Heart right ventricle (tissue), 16 donors: ENCODE measurements around the gene MISP3. TPM values are rescaled to one million over a fixed set of nuclear protein-coding genes. Genes with fewer than 3 reads are reported as not detected.

Source experiments
- ATAC-seq, 8 donors: fragments of 200-7000 bp; cut with Tn5 transposase; one replicate each; pipeline ENCODE4 v1.9.1; 2020; ENCODE audit warnings: mild to moderate bottlenecking in 8 of 8, moderate library complexity in 8 of 8, moderate number of reproducible peaks in 1 of 8
- DNase-seq, 2 donors: peaks; one replicate each; pipeline ENCODE4 v3.0.0-alpha.2; 2020
- H3K27ac ChIP-seq, 10 donors: fragments of 200-600 bp; sonication (generic) in 2 of 10; one replicate each; pipeline versions ENCODE4 v1.5.0 to v1.8.0; 2020 to 2022; ENCODE audit warnings: mild to moderate bottlenecking in 3 of 10
- H3K27me3 ChIP-seq, 7 donors: fragments of 200-600 bp; one replicate each; pipeline ENCODE4 v1.8.0; 2021 to 2022; ENCODE audit warnings: mild to moderate bottlenecking in 2 of 7
- H3K36me3 ChIP-seq, 9 donors: fragments of 200-600 bp; sonication (generic) in 1 of 9; one replicate each; pipeline versions ENCODE4 v1.5.0 to v1.8.0; 2020 to 2022; ENCODE audit warnings: mild to moderate bottlenecking in 2 of 9
- H3K4me1 ChIP-seq, 9 donors: fragments of 200-600 bp; sonication (generic) in 1 of 9; one replicate each; pipeline versions ENCODE4 v1.5.0 to v1.8.0; 2020 to 2022; ENCODE audit warnings: mild to moderate bottlenecking in 4 of 9
- H3K4me3 ChIP-seq, 10 donors: fragments of 200-600 bp; sonication (generic) in 2 of 10; one replicate each; pipeline versions ENCODE4 v1.5.0 to v1.8.0; 2020 to 2022; ENCODE audit warnings: mild to moderate bottlenecking in 7 of 10, moderate library complexity in 2 of 10
- H3K9me3 ChIP-seq, 11 donors: fragments of 200-600 bp in 10 of 11; sonication (generic) in 2 of 11; one replicate each; pipeline versions ENCODE4 v1.5.0 to v1.8.0; 2013 to 2022; ENCODE audit warnings: mild to moderate bottlenecking in 2 of 11, control low read depth in 1 of 11, moderate library complexity in 1 of 11
- WGBS, 2 donors: extraction: QIAGEN DNeasy Blood & Tissue Kit; methylation state at CpG; one replicate each; pipeline ENCODE4 v1.1.7; 2013; ENCODE audit warnings: inconsistent platforms in 1 of 2; 5-methylcytosine and 5-hydroxymethylcytosine counted together
- intact Hi-C, 10 donors: fragments of 100-400 bp; cut with DNase I; formaldehyde crosslinking; loops; one replicate each; pipeline versions ENCODE4 v1.11.1 to v1.14.2; 2022
- polyA plus RNA-seq, 2 donors: library from polyadenylated mRNA; stranded (reverse); fragments of 200-250 nt; gene quantifications; one replicate each; pipeline ENCODE4 v1.2.3, GENCODE V29; 2013
- total RNA-seq, 10 donors: library from RNA; stranded (reverse); fragmentation: NEBNext Ultra II Directional in 3 of 10; extraction: Animal tissue kit (Norgen Biotek cat#: 25700) in 3 of 10; gene quantifications; one replicate each; pipeline versions ENCODE4 v1.2.1 to v1.2.4, GENCODE V29; 2021 to 2023
- TF ChIP-seq, protein P1 (sequence below), 9 donors: fragments of 200-600 bp; sonication (generic) in 2 of 9; IDR thresholded peaks; one replicate each; pipeline versions ENCODE4 v1.5.0 to v1.8.0; 2021 to 2022; ENCODE audit warnings: antibody characterized with exemption in 9 of 9, mild to moderate bottlenecking in 5 of 9, moderate library complexity in 1 of 9
- donor health status: Arrhythmogenic right ventricular cardiomyopathy.
- donor health status: ischemic (EF 13 %, LVEDD 7.1; RV severe dilation, severe dysfunction).
- donor health status: healthy with polysubstance abuse.
- donor health status: DM: no; HTN: yes; CAD: no.
- donor health status: DM: no; HTN: no; CAD: no.
- donor health status: ischemic (EF 25% LVEDD 6.9; RV normal size, moderate dysfunction).
- donor health status: ischemic (EF 25% LVEDD 5.7; RV mildly dilated, moderate dysfunction).
- donor health status: healthy.
- donor health status: DM: yes; HTN: yes; CAD: no.
- donor health status: Ischemic cardiomyopathy.
- donor health status: ischemic (EF 35%, LVEDD 5.7; RV mildly dilated, moderate dysfunction).
- donor health status: nonischemic (EF 11% LVEDD 7.7; RV severe dilation, severe dysfunction).
- donor health status: DM: yes; HTN: yes; CAD: no.
- donor health status: PGD.
- donor health status: ischemic (EF 29% LVEDD 5.4; RV normal size, mild dysfunction).
- donor health status: nonischemic (EF 23%, LVEDD 6.1; RV moderate dilation, normal function).

MISP3 gene
- total and polyA plus RNA-seq, 12 donors, result 3.1 to 12.4 (median 5.9) TPM

DNA sequence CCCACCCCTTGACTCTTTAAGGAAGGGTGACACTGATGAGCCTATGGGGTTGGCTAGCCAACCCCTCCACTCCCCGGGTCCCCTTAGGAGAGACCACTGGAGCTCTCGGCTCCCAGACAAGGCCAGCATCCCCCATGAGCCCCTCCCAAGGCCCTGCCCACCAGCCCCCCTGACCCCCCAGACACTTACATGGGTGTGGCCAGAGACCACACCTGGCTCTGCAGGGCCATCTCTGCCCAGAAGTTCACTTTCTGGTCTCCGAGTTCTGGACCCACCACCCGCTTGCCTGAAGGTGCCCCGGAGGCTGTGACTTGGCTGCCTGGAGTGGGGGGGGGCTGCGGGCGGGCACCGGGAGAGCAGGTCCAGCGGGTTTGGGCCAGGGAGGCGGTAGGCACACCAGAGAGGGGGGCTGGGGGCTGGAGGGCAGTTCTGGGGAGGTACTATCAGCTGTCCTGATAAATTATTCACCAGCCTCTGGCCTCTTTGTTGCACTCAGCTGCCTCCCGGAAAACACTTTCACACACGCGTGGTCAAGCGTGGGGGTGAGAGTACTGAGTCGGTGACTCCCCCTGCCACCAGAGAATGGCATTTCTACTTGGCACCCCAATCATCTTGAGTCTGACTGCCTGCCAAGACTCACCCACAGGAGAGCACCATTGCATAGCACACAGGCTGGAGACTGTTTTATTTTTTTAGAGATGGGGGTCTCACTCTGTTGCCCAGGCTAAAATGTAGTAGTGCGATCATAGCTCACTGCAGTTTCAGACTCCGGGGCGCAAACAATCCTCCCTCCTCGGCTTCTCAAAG lies 10.6 kb upstream of the MISP3 start, which contains the start of gene PALM3:
Gene PALM3 (minus strand): TSS at position 326 of the 807 bp plus-strand sequence. CDS start 96 bp downstream, at position 230.
- WGBS, 2 donors, result 69 to 70% methylated on average over 19 of the region's 19 CpGs
- no peaks in the 10 kb centered on the region for H3K9me3 ChIP-seq
- H3K36me3 ChIP-seq, result no peaks in the 10 kb centered on the region
- TF ChIP-seq, protein P1, sequence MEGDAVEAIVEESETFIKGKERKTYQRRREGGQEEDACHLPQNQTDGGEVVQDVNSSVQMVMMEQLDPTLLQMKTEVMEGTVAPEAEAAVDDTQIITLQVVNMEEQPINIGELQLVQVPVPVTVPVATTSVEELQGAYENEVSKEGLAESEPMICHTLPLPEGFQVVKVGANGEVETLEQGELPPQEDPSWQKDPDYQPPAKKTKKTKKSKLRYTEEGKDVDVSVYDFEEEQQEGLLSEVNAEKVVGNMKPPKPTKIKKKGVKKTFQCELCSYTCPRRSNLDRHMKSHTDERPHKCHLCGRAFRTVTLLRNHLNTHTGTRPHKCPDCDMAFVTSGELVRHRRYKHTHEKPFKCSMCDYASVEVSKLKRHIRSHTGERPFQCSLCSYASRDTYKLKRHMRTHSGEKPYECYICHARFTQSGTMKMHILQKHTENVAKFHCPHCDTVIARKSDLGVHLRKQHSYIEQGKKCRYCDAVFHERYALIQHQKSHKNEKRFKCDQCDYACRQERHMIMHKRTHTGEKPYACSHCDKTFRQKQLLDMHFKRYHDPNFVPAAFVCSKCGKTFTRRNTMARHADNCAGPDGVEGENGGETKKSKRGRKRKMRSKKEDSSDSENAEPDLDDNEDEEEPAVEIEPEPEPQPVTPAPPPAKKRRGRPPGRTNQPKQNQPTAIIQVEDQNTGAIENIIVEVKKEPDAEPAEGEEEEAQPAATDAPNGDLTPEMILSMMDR (IDR thresholded peaks at IDR 0.05), result no peak
- intact Hi-C loops, result no loop called here
- H3K27ac ChIP-seq, result no peak within 1 kb of the TSS
- DNase-seq (no peak), ATAC-seq (peak in 2 of 8 donors; percentile 18)
- H3K27me3 ChIP-seq, result peaks cover 0 to 51% (median 36%) of the 10 kb centered on the region in 7 donors
- no peak within 1 kb of the TSS for H3K4me3 ChIP-seq
- peaks cover 0 to 17% (median 5%) of the 10 kb centered on the region in 9 donors for H3K4me1 ChIP-seq

DNA sequence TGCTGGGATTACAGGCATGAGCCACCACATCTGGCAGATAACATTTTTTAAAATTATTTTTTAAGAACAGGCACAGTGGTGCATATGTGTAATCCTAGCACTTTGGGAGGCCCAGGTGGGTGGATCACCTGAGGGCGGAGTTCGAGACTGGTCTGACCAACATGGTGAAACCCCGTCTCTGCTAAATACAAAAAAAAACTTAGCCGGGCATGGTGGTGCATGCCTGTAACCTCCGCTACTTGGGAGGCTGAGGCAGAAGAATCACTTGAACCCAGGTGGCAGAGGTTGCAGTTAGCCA lies 10.1 kb upstream of the MISP3 start:
- TF ChIP-seq, protein P1 (IDR thresholded peaks at IDR 0.05), result no peak
- ATAC-seq (no peak), DNase-seq (no peak)
- Histone ChIP-seq H3K9me3 (no peaks in the 10 kb centered on the region), H3K4me1 (peaks cover 0 to 13% (median 4%) of the 10 kb centered on the region in 9 donors), H3K4me3 (no peak overlapping the region), H3K36me3 (no peaks in the 10 kb centered on the region), H3K27ac (no peak overlapping the region), H3K27me3 (peaks cover 0 to 46% (median 36%) of the 10 kb centered on the region in 7 donors)
- WGBS, 2 donors, result 90 to 94% methylated on average over 5 of the region's 5 CpGs
- intact Hi-C loops, result no loop called here

DNA sequence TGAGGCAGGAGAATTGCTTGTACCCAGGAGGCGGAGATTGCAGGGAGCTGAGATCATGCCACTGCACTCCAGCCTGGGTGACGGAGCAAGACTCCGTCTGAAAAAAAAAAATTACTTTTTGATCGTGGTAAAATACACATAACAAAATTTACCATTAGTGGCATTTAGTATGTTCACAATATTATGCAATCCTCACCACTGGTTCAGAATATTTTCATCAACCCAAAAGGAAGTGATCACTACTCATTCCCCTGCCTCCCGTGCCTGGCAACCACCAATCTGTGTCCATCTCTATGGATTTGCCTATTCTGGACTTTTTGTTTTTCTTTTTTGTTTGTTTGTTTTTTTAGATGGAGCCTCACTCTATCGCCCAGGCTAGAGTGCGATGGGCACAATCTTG lies 9.5 kb upstream of the MISP3 start:
- no peak overlapping the region for H3K4me3 ChIP-seq
- DNase-seq (no peak), ATAC-seq (no peak)
- no peaks in the 10 kb centered on the region for H3K9me3 ChIP-seq
- intact Hi-C loops, result no loop called here
- TF ChIP-seq, protein P1 (IDR thresholded peaks at IDR 0.05), result no peak
- no peak overlapping the region for H3K27ac ChIP-seq
- peaks cover 0 to 8% (median 0%) of the 10 kb centered on the region in 9 donors for H3K4me1 ChIP-seq
- H3K27me3 ChIP-seq, result peaks cover 0 to 40% (median 32%) of the 10 kb centered on the region in 7 donors
- 82 to 85% methylated on average over 7 of the region's 7 CpGs for WGBS, 2 donors
- no peaks in the 10 kb centered on the region for H3K36me3 ChIP-seq

DNA sequence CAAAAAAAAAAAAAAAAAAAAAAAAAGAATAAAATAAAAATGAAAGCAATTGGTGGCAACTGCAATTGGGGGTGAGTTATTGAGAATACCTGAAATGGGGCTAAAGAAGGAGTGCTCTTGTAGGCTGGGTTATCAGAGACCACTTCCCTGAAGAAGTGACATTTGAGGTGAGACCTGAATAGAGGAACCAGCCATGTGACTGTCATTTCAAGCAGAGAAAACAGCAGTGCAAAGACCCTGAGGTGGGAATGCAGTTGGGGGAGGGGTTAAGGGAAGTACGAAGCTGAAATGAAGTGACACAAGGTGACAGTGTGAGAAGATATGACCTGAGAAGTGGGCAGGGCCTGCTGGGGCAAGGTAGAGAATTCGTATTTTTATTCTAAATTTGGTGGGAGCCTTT lies 6.5 kb upstream of the MISP3 start:
- Histone ChIP-seq H3K4me3 (no peak overlapping the region), H3K27me3 (peaks cover 0 to 10% (median 2%) of the 10 kb centered on the region in 7 donors), H3K9me3 (no peaks in the 10 kb centered on the region), H3K4me1 (peaks cover 0 to under 1% (median 0%) of the 10 kb centered on the region in 9 donors), H3K27ac (no peak overlapping the region), H3K36me3 (no peaks in the 10 kb centered on the region)
- intact Hi-C loops, result no loop called here
- no peak for ATAC-seq
- DNase-seq, result no peak
- TF ChIP-seq, protein P1 (IDR thresholded peaks at IDR 0.05), result no peak
- 57 to 65% methylated on average over 2 of the region's 2 CpGs for WGBS, 2 donors
